ENCODE data around the gene AADACL4.

GRCh38 chr1:12610941-12611340 is 32.9 kb upstream of the AADACL4 start:
- TF ChIP-seq POLR2A (IDR thresholded peaks at IDR 0.05; ENCODE audit: low read depth, low read length) (no peak), POLR2AphosphoS5 (IDR thresholded peaks at IDR 0.05; ENCODE audit: low read depth, low read length) (no peak), TAF1 (IDR thresholded peaks at IDR 0.05; ENCODE audit: borderline replicate concordance, low read depth, low read length) (no peak)

All from GM12892 (cell line).